Astrocyte (in vitro differentiated cells and primary cell): ENCODE measurements around the gene AMER2. TPM values are rescaled to one million over a fixed set of nuclear protein-coding genes. Genes with fewer than 3 reads are reported as not detected.

Source experiments
- DNase-seq: peaks from one replicate; pipeline ENCODE4 v3.0.0-alpha.2; 2010; ENCODE audit warnings: low read depth
- FAIRE-seq: peaks from 2 replicates; lab custom pipeline; 2011; peaks lifted over from hg19 to GRCh38; lab: Jason Lieb, UNC
- H2AFZ ChIP-seq: 2 replicates; pipeline ENCODE4 v1.6.0; 2012; ENCODE audit warnings: low read depth, low read length, inconsistent platforms
- H3K27ac ChIP-seq: 2 replicates; pipeline ENCODE4 v1.5.1; 2011; ENCODE audit warnings: low read depth, low read length, inconsistent platforms
- H3K27me3 ChIP-seq: 2 replicates; pipeline ENCODE4 v1.6.0; 2011; ENCODE audit warnings: low read length, inconsistent platforms; ENCODE audit not compliant: insufficient read depth
- H3K36me3 ChIP-seq: 2 replicates; pipeline ENCODE4 v1.5.1; 2011; ENCODE audit warnings: low read length, inconsistent platforms; ENCODE audit not compliant: insufficient read depth
- H3K4me1 ChIP-seq: 2 replicates; pipeline ENCODE4 v1.5.1; 2011; ENCODE audit warnings: low read length, inconsistent platforms; ENCODE audit not compliant: insufficient read depth
- H3K4me2 ChIP-seq: 2 replicates; pipeline ENCODE4 v1.6.0; 2012; ENCODE audit warnings: low read length, inconsistent platforms
- H3K4me3 ChIP-seq: 2 replicates; pipeline ENCODE4 v1.5.1; 2011; ENCODE audit warnings: low read depth, mild to moderate bottlenecking, low read length, inconsistent platforms; ENCODE audit not compliant: insufficient read depth
- H3K79me2 ChIP-seq: 2 replicates; pipeline ENCODE4 v1.6.0; 2012; ENCODE audit warnings: mild to moderate bottlenecking, low read length, inconsistent platforms; ENCODE audit not compliant: insufficient read depth
- H3K9ac ChIP-seq: 2 replicates; pipeline ENCODE4 v1.6.0; 2012; ENCODE audit warnings: mild to moderate bottlenecking, low read length, inconsistent platforms
- H3K9me3 ChIP-seq: 2 replicates; pipeline ENCODE4 v1.5.1; 2012; ENCODE audit warnings: low read depth, mild to moderate bottlenecking, low read length, inconsistent platforms; ENCODE audit not compliant: insufficient read depth
- H4K20me1 ChIP-seq: 2 replicates; pipeline ENCODE4 v1.6.0; 2012; ENCODE audit warnings: low read length, inconsistent platforms; ENCODE audit not compliant: insufficient read depth
- H3K27ac Mint-ChIP-seq: one replicate; pipeline ENCODE4 v1.8.0; 2021; ENCODE audit warnings: mild to moderate bottlenecking, mixed read lengths; ENCODE audit not compliant: unreplicated experiment
- H3K27me3 Mint-ChIP-seq: one replicate; pipeline ENCODE4 v1.8.0; 2021; ENCODE audit warnings: low read depth, mixed read lengths; ENCODE audit not compliant: unreplicated experiment
- H3K36me3 Mint-ChIP-seq: one replicate; pipeline ENCODE4 v1.8.0; 2021; ENCODE audit warnings: low read depth, mixed read lengths; ENCODE audit not compliant: unreplicated experiment
- H3K4me1 Mint-ChIP-seq: one replicate; pipeline ENCODE4 v1.8.0; 2021; ENCODE audit warnings: low read depth, mixed read lengths; ENCODE audit not compliant: unreplicated experiment
- H3K4me3 Mint-ChIP-seq: one replicate; pipeline ENCODE4 v1.8.0; 2021; ENCODE audit warnings: mild to moderate bottlenecking, moderate library complexity, mixed read lengths; ENCODE audit not compliant: unreplicated experiment
- H3K9me3 Mint-ChIP-seq: one replicate; pipeline ENCODE4 v1.8.0; 2021; ENCODE audit warnings: mild to moderate bottlenecking, mixed read lengths; ENCODE audit not compliant: unreplicated experiment
- EZH2 ChIP-seq: IDR thresholded peaks from 2 replicates; pipeline ENCODE4 v1.6.1; 2012; ENCODE audit warnings: mild to moderate bottlenecking, low read length, inconsistent platforms; ENCODE audit not compliant: insufficient read depth
- total RNA-seq: library from RNA; stranded (reverse); gene quantifications from 2 replicates; pipeline ENCODE4 v1.2.1, GENCODE V29; 2021
- TF ChIP-seq, protein P1 (sequence below): IDR thresholded peaks from 2 replicates; pipeline ENCODE4 v1.5.1; 2011; ENCODE audit warnings: low read depth, mild to moderate bottlenecking, inconsistent platforms, low read length, moderate library complexity; ENCODE audit not compliant: insufficient read depth

The AMER2 gene
- total RNA-seq, 1 donor from 2014 or later = 0.02 TPM

DNA sequence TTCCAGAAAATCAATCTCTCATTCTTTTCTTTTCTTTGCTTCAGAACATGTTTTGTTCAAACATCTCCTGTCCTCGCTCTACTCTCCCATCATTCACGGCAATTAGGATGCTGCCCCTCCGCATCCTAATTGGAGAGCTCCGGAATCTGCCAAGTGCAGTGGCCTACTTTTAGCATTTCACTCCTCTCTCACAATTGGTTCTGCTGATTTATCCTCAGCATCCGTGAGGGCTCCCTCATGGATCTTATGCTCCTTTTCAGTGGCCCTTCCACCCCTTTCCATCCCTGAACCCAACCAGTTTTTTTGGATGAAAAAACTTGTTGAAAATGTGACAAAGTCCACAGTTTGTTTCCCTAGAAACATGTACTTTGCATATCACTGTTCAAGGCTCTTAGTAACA lies 22.4 kb downstream of the AMER2 start:
- H3K4me2 ChIP-seq = no peak overlapping the region
- TF ChIP-seq EZH2 = no peak
- TF ChIP-seq, protein P1, sequence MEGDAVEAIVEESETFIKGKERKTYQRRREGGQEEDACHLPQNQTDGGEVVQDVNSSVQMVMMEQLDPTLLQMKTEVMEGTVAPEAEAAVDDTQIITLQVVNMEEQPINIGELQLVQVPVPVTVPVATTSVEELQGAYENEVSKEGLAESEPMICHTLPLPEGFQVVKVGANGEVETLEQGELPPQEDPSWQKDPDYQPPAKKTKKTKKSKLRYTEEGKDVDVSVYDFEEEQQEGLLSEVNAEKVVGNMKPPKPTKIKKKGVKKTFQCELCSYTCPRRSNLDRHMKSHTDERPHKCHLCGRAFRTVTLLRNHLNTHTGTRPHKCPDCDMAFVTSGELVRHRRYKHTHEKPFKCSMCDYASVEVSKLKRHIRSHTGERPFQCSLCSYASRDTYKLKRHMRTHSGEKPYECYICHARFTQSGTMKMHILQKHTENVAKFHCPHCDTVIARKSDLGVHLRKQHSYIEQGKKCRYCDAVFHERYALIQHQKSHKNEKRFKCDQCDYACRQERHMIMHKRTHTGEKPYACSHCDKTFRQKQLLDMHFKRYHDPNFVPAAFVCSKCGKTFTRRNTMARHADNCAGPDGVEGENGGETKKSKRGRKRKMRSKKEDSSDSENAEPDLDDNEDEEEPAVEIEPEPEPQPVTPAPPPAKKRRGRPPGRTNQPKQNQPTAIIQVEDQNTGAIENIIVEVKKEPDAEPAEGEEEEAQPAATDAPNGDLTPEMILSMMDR = no peak
- H3K4me3 ChIP-seq = no peak overlapping the region
- no peak overlapping the region for H3K9ac ChIP-seq
- no peaks in the 10 kb centered on the region for H4K20me1 ChIP-seq
- no peaks in the 10 kb centered on the region for H3K36me3 ChIP-seq
- no peaks in the 10 kb centered on the region for H3K4me1 Mint-ChIP-seq
- H3K79me2 ChIP-seq = no peaks in the 10 kb centered on the region
- no peak for DNase-seq
- FAIRE-seq = no peak
- H3K4me3 Mint-ChIP-seq = no peak overlapping the region
- no peak overlapping the region for H3K27ac Mint-ChIP-seq
- no peaks in the 10 kb centered on the region for H3K9me3 ChIP-seq
- H3K9me3 Mint-ChIP-seq = peaks cover 2% of the 10 kb centered on the region
- H3K27me3 ChIP-seq = peaks cover 7% of the 10 kb centered on the region
- H3K4me1 ChIP-seq = no peaks in the 10 kb centered on the region
- no peaks in the 10 kb centered on the region for H3K36me3 Mint-ChIP-seq
- H2AFZ ChIP-seq = no peak overlapping the region
- H3K27me3 Mint-ChIP-seq = peaks cover 12% of the 10 kb centered on the region
- no peak overlapping the region for H3K27ac ChIP-seq

DNA sequence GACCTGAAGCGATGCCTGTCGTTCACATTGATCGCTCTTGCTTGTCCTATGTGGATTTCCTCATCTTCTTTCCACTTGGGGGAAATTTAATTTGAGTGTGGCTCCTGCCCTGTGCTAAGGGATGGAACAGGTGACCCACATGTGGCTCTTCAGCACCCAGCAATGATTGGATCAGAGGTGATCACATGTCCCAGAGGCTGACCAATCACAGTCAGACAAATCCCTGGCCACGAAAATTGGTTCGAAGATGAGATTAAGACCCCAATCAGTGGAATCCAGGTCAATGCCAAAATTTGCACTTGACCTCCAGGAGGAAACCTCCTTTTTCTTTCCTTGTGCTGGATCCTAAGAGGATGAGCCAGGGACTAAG lies 23.7 kb downstream of the AMER2 start:
- Histone ChIP-seq H3K27ac (no peak overlapping the region), H3K27me3 (peaks cover 4% of the 10 kb centered on the region), H3K4me2 (no peak overlapping the region), H3K79me2 (no peaks in the 10 kb centered on the region), H3K4me3 (no peak overlapping the region), H3K4me1 (no peaks in the 10 kb centered on the region), H2AFZ (no peak overlapping the region), H3K9me3 (no peaks in the 10 kb centered on the region), H3K36me3 (no peaks in the 10 kb centered on the region), H4K20me1 (no peaks in the 10 kb centered on the region), H3K9ac (no peak overlapping the region)
- Mint-ChIP-seq H3K4me1 (no peaks in the 10 kb centered on the region), H3K27ac (no peak overlapping the region), H3K4me3 (no peak overlapping the region), H3K9me3 (peaks cover 2% of the 10 kb centered on the region), H3K36me3 (no peaks in the 10 kb centered on the region), H3K27me3 (peaks cover 9% of the 10 kb centered on the region)
- no peak for TF ChIP-seq EZH2
- TF ChIP-seq, protein P1 = no peak
- no peak for DNase-seq
- FAIRE-seq = no peak

DNA sequence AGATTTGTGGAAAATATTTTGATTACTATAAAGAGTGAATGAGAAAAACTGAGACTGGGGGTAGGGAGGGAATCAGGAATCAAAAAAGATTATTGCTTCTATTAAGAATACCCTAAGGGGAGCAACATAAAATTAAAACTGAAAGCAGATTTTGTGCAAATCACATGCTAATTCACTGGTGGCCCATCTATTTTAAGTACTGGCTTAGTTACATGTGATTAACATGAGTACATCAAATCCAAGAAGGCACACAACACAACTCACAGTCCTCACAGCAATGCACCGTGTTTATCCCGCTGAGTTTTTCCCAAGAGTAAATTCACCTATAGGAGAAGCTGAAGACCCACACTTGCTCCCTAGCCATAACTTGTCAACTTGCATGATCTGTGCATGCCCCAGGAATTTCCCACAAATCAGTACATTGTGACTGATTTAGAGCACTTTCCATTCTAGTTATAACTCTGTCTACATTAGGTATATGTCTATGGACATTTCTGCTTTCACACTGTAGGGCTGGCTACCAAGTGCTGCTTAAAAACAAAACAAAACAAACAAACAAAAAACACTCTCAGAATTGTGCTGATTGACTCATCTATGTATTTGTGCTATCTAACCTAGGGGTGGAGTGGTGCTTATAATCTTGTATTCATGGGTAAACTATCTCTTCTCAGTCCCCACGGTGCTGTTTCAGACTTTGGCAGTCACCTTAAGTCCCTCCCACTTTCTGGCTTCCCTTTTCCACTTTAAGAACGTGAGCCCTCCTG lies 24.3 kb downstream of the AMER2 start:
- Histone ChIP-seq H3K4me1 (no peaks in the 10 kb centered on the region), H3K9ac (no peak overlapping the region), H3K4me3 (no peak overlapping the region), H3K79me2 (no peaks in the 10 kb centered on the region), H2AFZ (no peak overlapping the region), H3K27ac (no peak overlapping the region), H4K20me1 (no peaks in the 10 kb centered on the region), H3K4me2 (no peak overlapping the region), H3K9me3 (no peaks in the 10 kb centered on the region), H3K36me3 (no peaks in the 10 kb centered on the region), H3K27me3 (peaks cover 4% of the 10 kb centered on the region)
- Mint-ChIP-seq H3K27me3 (peaks cover 9% of the 10 kb centered on the region), H3K36me3 (no peaks in the 10 kb centered on the region), H3K4me1 (no peaks in the 10 kb centered on the region), H3K9me3 (peaks cover 2% of the 10 kb centered on the region), H3K27ac (no peak overlapping the region), H3K4me3 (no peak overlapping the region)
- FAIRE-seq (no peak), DNase-seq (no peak)
- no peak for TF ChIP-seq EZH2
- TF ChIP-seq, protein P1 = no peak
